Hepatocyte (in vitro differentiated cells): ENCODE results near the gene PDGFA. TPM values are rescaled to one million over a fixed set of nuclear protein-coding genes. Genes with fewer than 3 reads are reported as not detected.

Experiments
- DNase-seq: peaks from one replicate; pipeline ENCODE4 v3.0.0-alpha.2; 2016; ENCODE audit warnings: low spot score
- H2AFZ ChIP-seq: fragments of 200-600 bp; sonication (generic); 2 replicates; pipeline ENCODE4 v1.6.0; 2016; ENCODE audit warnings: antibody characterized with exemption, mild to moderate bottlenecking
- H3K27ac ChIP-seq: fragments of 200-600 bp; sonication (generic); 2 replicates; pipeline ENCODE4 v1.5.1; 2016; ENCODE audit warnings: mild to moderate bottlenecking
- H3K27me3 ChIP-seq: fragments of 200-600 bp; sonication (generic); 2 replicates; pipeline ENCODE4 v1.6.1; 2016
- H3K36me3 ChIP-seq: fragments of 200-600 bp; sonication (generic); replicated peaks from 2 replicates; pipeline ENCODE4 v1.5.1; 2016; ENCODE audit warnings: low read depth; ENCODE audit not compliant: insufficient read depth
- H3K4me1 ChIP-seq: fragments of 200-600 bp; sonication (generic); 2 replicates; pipeline ENCODE4 v1.5.1; 2016; ENCODE audit warnings: mild to moderate bottlenecking, moderate library complexity; ENCODE audit not compliant: insufficient read depth
- H3K4me2 ChIP-seq: fragments of 200-600 bp; sonication (generic); 2 replicates; pipeline ENCODE4 v1.6.0; 2016
- H3K4me3 ChIP-seq: fragments of 200-600 bp; sonication (generic); 2 replicates; pipeline ENCODE4 v1.5.1; 2016; ENCODE audit warnings: mild to moderate bottlenecking
- H3K79me2 ChIP-seq: fragments of 200-600 bp; sonication (generic); 2 replicates; pipeline ENCODE4 v1.6.0; 2017; ENCODE audit warnings: mild to moderate bottlenecking
- H3K9me2 ChIP-seq: fragments of 200-600 bp; sonication (generic); replicated peaks from 2 replicates; pipeline ENCODE4 v1.6.0; 2017; ENCODE audit warnings: mild to moderate bottlenecking; ENCODE audit not compliant: insufficient read depth
- H3K9me3 ChIP-seq: fragments of 200-600 bp; sonication (generic); 2 replicates; pipeline ENCODE4 v1.5.1; 2016; ENCODE audit warnings: low read depth, mild to moderate bottlenecking
- H4K20me1 ChIP-seq: fragments of 200-600 bp; sonication (generic); 2 replicates; pipeline ENCODE4 v1.6.0; 2016; ENCODE audit warnings: mild to moderate bottlenecking; ENCODE audit not compliant: insufficient read depth, poor library complexity, severe bottlenecking
- CTCF ChIP-seq: fragments of 200-600 bp; sonication (generic); IDR thresholded peaks from 2 replicates; pipeline ENCODE4 v1.5.1; 2016; ENCODE audit warnings: antibody characterized with exemption, mild to moderate bottlenecking; ENCODE audit not compliant: poor library complexity
- EZH2 ChIP-seq: fragments of 200-600 bp; sonication (generic); IDR thresholded peaks from 2 replicates; pipeline ENCODE4 v1.6.1; 2016; ENCODE audit warnings: antibody characterized with exemption, mild to moderate bottlenecking, borderline replicate concordance
- EZH2phosphoT487 ChIP-seq: fragments of 200-600 bp; sonication (generic); IDR thresholded peaks from one replicate; pipeline ENCODE4 v1.6.1; 2018; ENCODE audit warnings: antibody characterized with exemption, mild to moderate bottlenecking, low read depth, moderate library complexity; ENCODE audit not compliant: unreplicated experiment, severe bottlenecking
- WGBS: methylation state at CpG from one replicate; pipeline ENCODE4 v1.1.6; 2016; ENCODE audit warnings: low lambda C conversion rate; ENCODE audit errors: missing lambda C conversion rate; 5-methylcytosine and 5-hydroxymethylcytosine counted together
- polyA plus RNA-seq: library from polyadenylated mRNA; unstranded; fragments of >200 nt; fragmentation: Nextera tagmentation; extraction: Ambion mirVana; gene quantifications from 2 replicates; pipeline ENCODE4 v1.2.1, GENCODE V29; 2016
- total RNA-seq: library from RNA; depleted of rRNA; stranded (reverse); fragments of >200 nt; gene quantifications from 2 replicates; pipeline ENCODE4 v1.2.3, GENCODE V29; 2014

The PDGFA gene
- total and polyA plus RNA-seq, 2 experiments from 2014 or later = 30.7 to 63.1 TPM

GRCh38 chr7:450741-451140 is 68.9 kb downstream of the PDGFA start:
- Histone ChIP-seq H3K9me2 (no peaks in the 10 kb centered on the region), H4K20me1 (no peaks in the 10 kb centered on the region), H3K4me1 (peaks cover 20% of the 10 kb centered on the region), H3K27ac (no peak overlapping the region), H3K36me3 (no peaks in the 10 kb centered on the region), H2AFZ (no peak overlapping the region), H3K27me3 (peaks cover 6% of the 10 kb centered on the region), H3K79me2 (no peaks in the 10 kb centered on the region), H3K4me2 (no peak overlapping the region), H3K9me3 (no peaks in the 10 kb centered on the region), H3K4me3 (no peak overlapping the region)
- 83% methylated on average over 8 of the region's 10 CpGs for WGBS
- TF ChIP-seq CTCF (no peak), EZH2 (no peak), EZH2phosphoT487 (no peak)
- DNase-seq = no peak

DNA sequence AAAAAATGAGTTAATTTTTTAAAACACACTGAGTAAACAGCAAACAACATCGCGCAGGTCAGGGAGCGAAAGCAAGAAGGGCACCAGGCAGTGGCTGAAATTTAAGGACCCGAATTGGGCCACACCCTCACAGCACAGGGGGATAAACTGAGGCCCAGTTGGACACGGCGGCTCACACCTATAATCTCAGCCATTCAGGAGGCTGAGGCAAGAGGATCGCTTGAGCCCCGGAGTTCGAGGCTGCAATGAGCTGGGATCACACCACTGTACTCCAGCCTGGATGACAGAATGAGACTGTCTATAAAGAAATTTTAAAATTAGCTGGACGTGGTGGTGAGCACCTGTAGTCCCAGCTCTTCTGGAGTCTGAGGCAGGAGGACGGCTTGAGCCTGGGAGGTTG is 69.6 kb downstream of the PDGFA start:
- no peak for TF ChIP-seq EZH2phosphoT487
- no peak for TF ChIP-seq EZH2
- no peak for TF ChIP-seq CTCF
- peaks cover 6% of the 10 kb centered on the region for H3K27me3 ChIP-seq
- H3K79me2 ChIP-seq = no peaks in the 10 kb centered on the region
- DNase-seq = no peak
- H3K27ac ChIP-seq = no peak overlapping the region
- no peak overlapping the region for H3K4me2 ChIP-seq
- no peaks in the 10 kb centered on the region for H3K9me2 ChIP-seq
- H3K36me3 ChIP-seq = no peaks in the 10 kb centered on the region
- H3K9me3 ChIP-seq = no peaks in the 10 kb centered on the region
- no peak overlapping the region for H3K4me3 ChIP-seq
- WGBS = 92% methylated on average over 11 of the region's 11 CpGs
- no peaks in the 10 kb centered on the region for H4K20me1 ChIP-seq
- H3K4me1 ChIP-seq = peaks cover 15% of the 10 kb centered on the region
- H2AFZ ChIP-seq = no peak overlapping the region

GRCh38 chr7:449324-450019 is 70.2 kb downstream of the PDGFA start:
- no peak for DNase-seq
- Histone ChIP-seq H3K4me3 (no peak overlapping the region), H2AFZ (no peak overlapping the region), H3K27ac (no peak overlapping the region), H3K27me3 (peaks cover 6% of the 10 kb centered on the region), H3K9me3 (no peaks in the 10 kb centered on the region), H3K79me2 (no peaks in the 10 kb centered on the region), H4K20me1 (no peaks in the 10 kb centered on the region), H3K4me2 (no peak overlapping the region), H3K9me2 (no peaks in the 10 kb centered on the region), H3K36me3 (no peaks in the 10 kb centered on the region), H3K4me1 (peaks cover 16% of the 10 kb centered on the region)
- TF ChIP-seq CTCF (no peak), EZH2phosphoT487 (no peak), EZH2 (no peak)
- WGBS = 74% methylated on average over 17 of the region's 17 CpGs

DNA sequence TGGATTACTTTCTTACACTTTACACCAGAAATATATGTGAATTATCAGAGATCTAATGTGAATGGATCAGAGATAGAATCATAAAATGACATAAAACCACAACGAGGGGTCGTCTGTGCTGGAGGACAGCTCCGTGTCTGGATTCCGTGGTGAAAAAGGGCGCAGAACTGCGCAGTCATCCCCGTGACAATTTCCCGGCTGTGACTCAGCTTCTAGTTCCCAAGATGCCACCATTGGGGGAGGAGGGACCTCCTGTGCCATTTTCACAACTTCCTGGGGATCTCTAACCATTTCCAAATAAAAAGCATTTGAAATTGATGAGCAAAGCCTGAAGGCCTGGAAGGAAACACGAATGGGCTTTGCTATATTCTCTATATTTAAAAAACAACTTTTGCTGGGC is 72.1 kb downstream of the PDGFA start:
- Histone ChIP-seq H3K4me2 (no peak overlapping the region), H3K9me3 (no peaks in the 10 kb centered on the region), H3K27me3 (peaks cover 6% of the 10 kb centered on the region), H3K9me2 (no peaks in the 10 kb centered on the region), H3K36me3 (no peaks in the 10 kb centered on the region), H3K79me2 (no peaks in the 10 kb centered on the region), H3K4me3 (no peak overlapping the region), H3K27ac (no peak overlapping the region), H2AFZ (no peak overlapping the region), H3K4me1 (peaks cover 12% of the 10 kb centered on the region), H4K20me1 (no peaks in the 10 kb centered on the region)
- WGBS = 92% methylated on average over 9 of the region's 9 CpGs
- DNase-seq = no peak
- TF ChIP-seq CTCF (no peak), EZH2 (no peak)
